Measurements from ENCODE around the gene LGR5. TPM values are rescaled to one million over a fixed set of nuclear protein-coding genes. Genes with fewer than 3 reads are reported as not detected.
A peak's percentile ranks its signal among the peaks of the same experiment; 100 is the strongest.
"Not testable (repeated sequence)": the region's sequence is repeated elsewhere in the genome, so short reads cannot be mapped to it uniquely, and the experiment has no call there.

LGR5 gene
- total RNA-seq, 1 donor from 2014 or later: not detected

GRCh38 chr12:71569885-71570284, 130.3 kb downstream of the LGR5 start:
- intact Hi-C loops (cut with DNase I); ATAC-seq; DNase-seq (ENCODE audit: missing footprints): not testable (repeated sequence)

GRCh38 chr12:71576496-71576895, 136.9 kb downstream of the LGR5 start:
- DNase-seq (ENCODE audit: missing footprints) (no peak), ATAC-seq (no peak)
- intact Hi-C loops (cut with DNase I): no loop called here

GRCh38 chr12:71578694-71579258, 139.2 kb downstream of the LGR5 start:
- intact Hi-C loops (cut with DNase I): no loop called here
- ATAC-seq (no peak), DNase-seq (ENCODE audit: missing footprints) (no peak)

- DNase-seq (ENCODE audit: missing footprints) (no peak), ATAC-seq (no peak)
- intact Hi-C loops (cut with DNase I): no loop called here
Measured at GRCh38 chr12:71581206-71581605, 141.6 kb downstream of the LGR5 start.

GRCh38 chr12:71582925-71583324, 143.3 kb downstream of the LGR5 start:
- ATAC-seq (no peak), DNase-seq (ENCODE audit: missing footprints) (no peak)
- intact Hi-C loops (cut with DNase I): no loop called here

- DNase-seq (ENCODE audit: missing footprints): no peak
- intact Hi-C loops (cut with DNase I): no loop called here
Measured at GRCh38 chr12:71584356-71584755, 144.8 kb downstream of the LGR5 start.

GRCh38 chr12:71585218-71585617, 145.6 kb downstream of the LGR5 start:
- DNase-seq (ENCODE audit: missing footprints) (no peak), ATAC-seq (no peak)
- intact Hi-C loops (cut with DNase I): no loop called here

More at GRCh38 chr12:71584356-71584755, 144.8 kb downstream of the LGR5 start:
- no peak for ATAC-seq

GRCh38 chr12:71587012-71587411, 147.4 kb downstream of the LGR5 start:
- DNase-seq (ENCODE audit: missing footprints) (no peak), ATAC-seq (no peak)
- intact Hi-C loops (cut with DNase I): no loop called here

- intact Hi-C loops (cut with DNase I): no loop called here
- ATAC-seq (no peak), DNase-seq (ENCODE audit: missing footprints) (no peak)
Measured at GRCh38 chr12:71589478-71589881, 149.9 kb downstream of the LGR5 start.

GRCh38 chr12:71591601-71592000, 152.0 kb downstream of the LGR5 start:
- intact Hi-C loops (cut with DNase I): no loop called here
- ATAC-seq (no peak), DNase-seq (ENCODE audit: missing footprints) (no peak)

- no peak for ATAC-seq
- DNase-seq (ENCODE audit: missing footprints): no peak
- intact Hi-C loops (cut with DNase I): no loop called here
Measured at GRCh38 chr12:71592841-71593240, 153.2 kb downstream of the LGR5 start.

- ATAC-seq: no peak
- intact Hi-C loops (cut with DNase I): no loop called here
- no peak for DNase-seq (ENCODE audit: missing footprints)
Measured at GRCh38 chr12:71594214-71594948, 154.8 kb downstream of the LGR5 start.

GRCh38 chr12:71599210-71599609, 159.6 kb downstream of the LGR5 start:
- DNase-seq (ENCODE audit: missing footprints): no peak
- intact Hi-C loops (cut with DNase I): no loop called here
- no peak for ATAC-seq

- DNase-seq (ENCODE audit: missing footprints): no peak
- ATAC-seq: no peak
- intact Hi-C loops (cut with DNase I): no loop called here
Measured at GRCh38 chr12:71601546-71601945, 161.9 kb downstream of the LGR5 start.

GRCh38 chr12:71602761-71603577, 163.4 kb downstream of the LGR5 start:
- intact Hi-C loops (cut with DNase I): no loop called here
- ATAC-seq (peak; percentile 28), DNase-seq (ENCODE audit: missing footprints) (no peak)

GRCh38 chr12:71605039-71605438, 165.4 kb downstream of the LGR5 start:
- no peak for DNase-seq (ENCODE audit: missing footprints)
- intact Hi-C loops (cut with DNase I): no loop called here
- no peak for ATAC-seq

- intact Hi-C loops (cut with DNase I): no loop called here
- DNase-seq (ENCODE audit: missing footprints) (no peak), ATAC-seq (no peak)
Measured at GRCh38 chr12:71607494-71608330, 168.1 kb downstream of the LGR5 start.

- ATAC-seq: no peak
- no peak for DNase-seq (ENCODE audit: missing footprints)
- intact Hi-C loops (cut with DNase I): no loop called here
Measured at GRCh38 chr12:71610031-71610795, 170.6 kb downstream of the LGR5 start.
